NCI-H446 treated with DMSO at 0.1 percent for 48 hours (cell line): ENCODE results near the gene PTPN2.
"Not testable (repeated sequence)": the region's sequence is repeated elsewhere in the genome, so short reads cannot be mapped to it uniquely, and the experiment has no call there.

ENCODE experiments used
- DNase-seq: peaks from one replicate; lab custom pipeline; 2025; lab: John Stamatoyannopoulos, UW

Gene PTPN2

GRCh38 chr18:12772111-12772510 is 111.9 kb downstream of the PTPN2 start:
- DNase-seq = no peak

GRCh38 chr18:12770469-12771219 is 113.4 kb downstream of the PTPN2 start:
- DNase-seq = no peak

- DNase-seq = no peak
Observed at GRCh38 chr18:12769644-12770440, 114.2 kb downstream of the PTPN2 start.

- no peak for DNase-seq
Observed at GRCh38 chr18:12769136-12769535, 114.9 kb downstream of the PTPN2 start.

GRCh38 chr18:12768625-12769024 is 115.4 kb downstream of the PTPN2 start:
- DNase-seq = no peak

- DNase-seq = no peak
Observed at GRCh38 chr18:12767580-12768155, 116.4 kb downstream of the PTPN2 start.

GRCh38 chr18:12766986-12767433 is 117.0 kb downstream of the PTPN2 start:
- DNase-seq = no peak

GRCh38 chr18:12765586-12765985 is 118.5 kb downstream of the PTPN2 start:
- DNase-seq = no peak

- DNase-seq = no peak
Observed at GRCh38 chr18:12765126-12765525, 118.9 kb downstream of the PTPN2 start.

GRCh38 chr18:12758566-12758965 is 125.5 kb downstream of the PTPN2 start:
- DNase-seq = not testable (repeated sequence)

- DNase-seq = not testable (repeated sequence)
Observed at GRCh38 chr18:12756619-12757239, 127.3 kb downstream of the PTPN2 start.

- not testable (repeated sequence) for DNase-seq
Observed at GRCh38 chr18:12755606-12756005, 128.4 kb downstream of the PTPN2 start.

GRCh38 chr18:12754511-12754910 is 129.5 kb downstream of the PTPN2 start:
- no peak for DNase-seq

GRCh38 chr18:12751891-12752290 is 132.1 kb downstream of the PTPN2 start:
- DNase-seq = no peak

GRCh38 chr18:12751503-12751884 is 132.5 kb downstream of the PTPN2 start:
- no peak for DNase-seq

GRCh38 chr18:12750715-12751502 is 133.1 kb downstream of the PTPN2 start:
- DNase-seq = no peak

GRCh38 chr18:12750076-12750714 is 133.8 kb downstream of the PTPN2 start:
- no peak for DNase-seq

- no peak for DNase-seq
Observed at GRCh38 chr18:12749121-12749520, 134.9 kb downstream of the PTPN2 start.

- no peak for DNase-seq
Observed at GRCh38 chr18:12748671-12749070, 135.4 kb downstream of the PTPN2 start.

- DNase-seq = no peak
Observed at GRCh38 chr18:12747530-12748315, 136.3 kb downstream of the PTPN2 start.
